Mesendoderm (in vitro differentiated cells): Measurements from ENCODE around the gene IL20RA.

ENCODE experiments used
- DNase-seq: peaks from one replicate; pipeline ENCODE4 v3.0.0; 2013
- H2AK5ac ChIP-seq: 2 replicates; pipeline ENCODE4 v1.6.1; 2013; ENCODE audit warnings: low read length, inconsistent platforms
- H2BK120ac ChIP-seq: 2 replicates; pipeline ENCODE4 v1.6.1; 2013; ENCODE audit warnings: low read depth, mild to moderate bottlenecking, low read length, moderate library complexity, mixed read lengths
- H2BK15ac ChIP-seq: replicated peaks from 2 replicates; pipeline ENCODE4 v1.6.1; 2013; ENCODE audit warnings: low read depth, mild to moderate bottlenecking, moderate library complexity
- H2BK5ac ChIP-seq: 2 replicates; pipeline ENCODE4 v1.6.1; 2013; ENCODE audit warnings: low read length, inconsistent platforms
- H3K18ac ChIP-seq: 2 replicates; pipeline ENCODE4 v1.6.1; 2013; ENCODE audit warnings: mild to moderate bottlenecking, low read length, mixed read lengths
- H3K23ac ChIP-seq: one replicate; pipeline ENCODE4 v1.6.1; 2013; ENCODE audit warnings: low read length
- H3K27ac ChIP-seq: 2 replicates; pipeline ENCODE4 v1.5.1; 2013; ENCODE audit warnings: low read depth, mild to moderate bottlenecking, inconsistent platforms, low read length, moderate library complexity
- H3K27me3 ChIP-seq: 2 replicates; pipeline ENCODE4 v1.6.1; 2013; ENCODE audit warnings: low read length, control low read depth, mild to moderate bottlenecking, inconsistent platforms; ENCODE audit not compliant: insufficient read depth, poor library complexity
- H3K36me3 ChIP-seq: 2 replicates; pipeline ENCODE4 v1.6.1; 2013; ENCODE audit warnings: low read length, inconsistent platforms; ENCODE audit not compliant: control insufficient read depth, insufficient read depth
- H3K4ac ChIP-seq: one replicate; pipeline ENCODE4 v1.6.1; 2013; ENCODE audit warnings: low read depth, mild to moderate bottlenecking, low read length, moderate library complexity
- H3K4me1 ChIP-seq: 2 replicates; pipeline ENCODE4 v1.6.1; 2013; ENCODE audit warnings: low read depth, low read length, inconsistent platforms; ENCODE audit not compliant: control insufficient read depth
- H3K4me2 ChIP-seq: 2 replicates; pipeline ENCODE4 v1.6.1; 2013; ENCODE audit warnings: low read length
- H3K4me3 ChIP-seq: 2 replicates; pipeline ENCODE4 v1.5.1; 2013; ENCODE audit warnings: mild to moderate bottlenecking, low read length
- H3K56ac ChIP-seq: one replicate; pipeline ENCODE4 v1.6.1; 2013; ENCODE audit warnings: low read length
- H3K79me1 ChIP-seq: 2 replicates; pipeline ENCODE4 v1.6.1; 2013; ENCODE audit warnings: low read length, inconsistent platforms
- H3K79me2 ChIP-seq: 2 replicates; pipeline ENCODE4 v1.6.1; 2013; ENCODE audit warnings: mild to moderate bottlenecking, low read length; ENCODE audit not compliant: control insufficient read depth, insufficient read depth
- H3K9ac ChIP-seq: 2 replicates; pipeline ENCODE4 v1.6.1; 2013; ENCODE audit warnings: low read length, inconsistent platforms
- H4K5ac ChIP-seq: one replicate; pipeline ENCODE4 v1.6.1; 2013; ENCODE audit warnings: low read length
- H4K8ac ChIP-seq: one replicate; pipeline ENCODE4 v1.6.1; 2013; ENCODE audit warnings: low read depth, mild to moderate bottlenecking, control low read depth, low read length, moderate library complexity
- WGBS: extraction: QIAGEN DNeasy Blood & Tissue Kit; methylation state at CpG from one replicate; pipeline ENCODE4 v1.1.7; 2013; ENCODE audit warnings: low lambda C conversion rate, missing lambda C conversion rate; ENCODE audit not compliant: insufficient coverage; ENCODE audit errors: extremely low coverage; 5-methylcytosine and 5-hydroxymethylcytosine counted together

The IL20RA gene

GRCh38 chr6:136990754-136991153 lies 54.0 kb downstream of the IL20RA start:
- H3K79me2 ChIP-seq: no peaks in the 10 kb centered on the region
- H3K9ac ChIP-seq: no peak overlapping the region
- no peak overlapping the region for H3K4ac ChIP-seq
- no peak overlapping the region for H3K18ac ChIP-seq
- H3K79me1 ChIP-seq: no peaks in the 10 kb centered on the region
- no peak overlapping the region for H3K4me2 ChIP-seq
- H2BK5ac ChIP-seq: no peak overlapping the region
- no peak overlapping the region for H3K56ac ChIP-seq
- H2AK5ac ChIP-seq: no peak overlapping the region
- H3K4me3 ChIP-seq: no peak overlapping the region
- H4K8ac ChIP-seq: no peak overlapping the region
- DNase-seq: peak; percentile 76
- no peak overlapping the region for H3K23ac ChIP-seq
- no peak overlapping the region for H3K27ac ChIP-seq
- no peaks in the 10 kb centered on the region for H3K27me3 ChIP-seq
- no peak overlapping the region for H4K5ac ChIP-seq
- H2BK15ac ChIP-seq: no peak overlapping the region
- H2BK120ac ChIP-seq: no peak overlapping the region
- no peaks in the 10 kb centered on the region for H3K36me3 ChIP-seq
- no CpG with 5 or more reads among the region's 3 CpGs for WGBS
- H3K4me1 ChIP-seq: peaks cover 4% of the 10 kb centered on the region

GRCh38 chr6:136990242-136990578 lies 54.6 kb downstream of the IL20RA start:
- no peak overlapping the region for H2BK120ac ChIP-seq
- no peak overlapping the region for H2AK5ac ChIP-seq
- no peak overlapping the region for H4K5ac ChIP-seq
- H3K27ac ChIP-seq: no peak overlapping the region
- H3K18ac ChIP-seq: peak overlapping the region; percentile 0
- H3K4me1 ChIP-seq: peaks cover 4% of the 10 kb centered on the region
- H3K27me3 ChIP-seq: no peaks in the 10 kb centered on the region
- no peak overlapping the region for H3K4ac ChIP-seq
- WGBS: no CpG with 5 or more reads among the region's 4 CpGs
- no peak for DNase-seq
- no peak overlapping the region for H3K23ac ChIP-seq
- peak overlapping the region; percentile 78 for H3K9ac ChIP-seq
- no peaks in the 10 kb centered on the region for H3K36me3 ChIP-seq
- no peak overlapping the region for H2BK5ac ChIP-seq
- H3K4me2 ChIP-seq: peak overlapping the region; percentile 79
- no peak overlapping the region for H2BK15ac ChIP-seq
- peak overlapping the region; percentile 92 for H3K56ac ChIP-seq
- H4K8ac ChIP-seq: no peak overlapping the region
- H3K79me1 ChIP-seq: no peaks in the 10 kb centered on the region
- H3K79me2 ChIP-seq: no peaks in the 10 kb centered on the region
- no peak overlapping the region for H3K4me3 ChIP-seq

DNA sequence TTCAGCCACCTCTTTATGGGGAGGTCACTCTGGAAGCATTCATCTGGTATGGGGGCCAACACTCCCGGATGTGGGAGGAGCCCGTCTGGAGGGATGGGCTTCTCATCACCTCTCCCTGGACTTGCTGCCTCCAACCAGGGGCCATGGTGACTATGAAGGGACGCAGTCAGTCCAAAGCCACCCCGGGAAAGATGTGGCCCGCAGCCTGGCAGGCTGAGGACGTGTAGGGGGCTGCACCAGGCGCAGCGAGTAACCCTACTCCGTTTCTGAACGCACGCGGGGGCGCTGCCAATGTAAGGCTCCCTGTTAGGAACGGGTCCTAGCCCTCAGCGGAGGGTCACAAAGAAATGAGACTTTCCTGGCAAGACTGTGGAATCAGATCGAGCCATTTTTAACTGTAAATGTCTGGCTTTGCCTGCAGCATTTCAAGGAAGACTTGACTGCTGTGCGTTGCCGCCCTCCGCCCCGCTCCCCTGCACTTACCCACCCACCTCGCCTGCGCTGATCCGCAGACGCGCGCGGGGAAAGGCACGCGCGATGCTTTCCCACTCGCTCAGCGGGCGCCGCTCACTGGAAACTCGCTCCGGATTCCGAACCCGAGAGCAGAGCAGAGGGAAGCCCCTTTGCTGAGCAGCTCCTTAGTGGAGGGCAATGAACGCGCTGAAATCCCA lies 55.1 kb downstream of the IL20RA start:
- peak overlapping the region; percentile 46 for H3K4me3 ChIP-seq
- H2BK120ac ChIP-seq: no peak overlapping the region
- H2AK5ac ChIP-seq: no peak overlapping the region
- H3K27ac ChIP-seq: no peak overlapping the region
- no peaks in the 10 kb centered on the region for H3K79me1 ChIP-seq
- H3K4ac ChIP-seq: no peak overlapping the region
- no peaks in the 10 kb centered on the region for H3K79me2 ChIP-seq
- H4K8ac ChIP-seq: no peak overlapping the region
- H3K18ac ChIP-seq: peak overlapping the region; percentile 0
- H3K23ac ChIP-seq: no peak overlapping the region
- peak overlapping the region; percentile 78 for H3K9ac ChIP-seq
- WGBS: no CpG with 5 or more reads among the region's 40 CpGs
- peak overlapping the region; percentile 92 for H3K56ac ChIP-seq
- no peaks in the 10 kb centered on the region for H3K36me3 ChIP-seq
- H4K5ac ChIP-seq: no peak overlapping the region
- no peak overlapping the region for H2BK15ac ChIP-seq
- H2BK5ac ChIP-seq: peak overlapping the region; percentile 65
- DNase-seq: peak; percentile 89
- H3K4me2 ChIP-seq: peak overlapping the region; percentile 79
- no peaks in the 10 kb centered on the region for H3K27me3 ChIP-seq
- no peaks in the 10 kb centered on the region for H3K4me1 ChIP-seq

- H2BK15ac ChIP-seq: no peak overlapping the region
- no CpG with 5 or more reads among the region's 4 CpGs for WGBS
- H4K5ac ChIP-seq: no peak overlapping the region
- H2AK5ac ChIP-seq: no peak overlapping the region
- H3K79me2 ChIP-seq: no peaks in the 10 kb centered on the region
- no peak overlapping the region for H2BK120ac ChIP-seq
- no peak overlapping the region for H3K4ac ChIP-seq
- H3K4me2 ChIP-seq: no peak overlapping the region
- H3K4me3 ChIP-seq: no peak overlapping the region
- no peak for DNase-seq
- no peaks in the 10 kb centered on the region for H3K79me1 ChIP-seq
- H3K36me3 ChIP-seq: no peaks in the 10 kb centered on the region
- no peak overlapping the region for H3K9ac ChIP-seq
- H3K27ac ChIP-seq: no peak overlapping the region
- H3K27me3 ChIP-seq: no peaks in the 10 kb centered on the region
- no peak overlapping the region for H3K18ac ChIP-seq
- H3K23ac ChIP-seq: no peak overlapping the region
- no peak overlapping the region for H3K56ac ChIP-seq
- H4K8ac ChIP-seq: no peak overlapping the region
- no peak overlapping the region for H2BK5ac ChIP-seq
- H3K4me1 ChIP-seq: no peaks in the 10 kb centered on the region
Observed at GRCh38 chr6:136987526-136987925, 57.2 kb downstream of the IL20RA start.

- Histone ChIP-seq H3K4me1 (no peaks in the 10 kb centered on the region), H3K27ac (no peak overlapping the region), H3K9ac (no peak overlapping the region), H3K36me3 (no peaks in the 10 kb centered on the region), H3K18ac (no peak overlapping the region), H3K27me3 (no peaks in the 10 kb centered on the region), H3K79me1 (no peaks in the 10 kb centered on the region), H2BK120ac (no peak overlapping the region), H3K4me2 (no peak overlapping the region), H2BK15ac (no peak overlapping the region), H3K23ac (no peak overlapping the region), H2AK5ac (no peak overlapping the region), H2BK5ac (no peak overlapping the region), H3K56ac (no peak overlapping the region), H3K4ac (no peak overlapping the region), H4K5ac (no peak overlapping the region), H3K79me2 (no peaks in the 10 kb centered on the region), H3K4me3 (no peak overlapping the region), H4K8ac (no peak overlapping the region)
- no peak for DNase-seq
- no CpG with 5 or more reads among the region's 5 CpGs for WGBS
Observed at GRCh38 chr6:136985502-136985901, 59.3 kb downstream of the IL20RA start.

DNA sequence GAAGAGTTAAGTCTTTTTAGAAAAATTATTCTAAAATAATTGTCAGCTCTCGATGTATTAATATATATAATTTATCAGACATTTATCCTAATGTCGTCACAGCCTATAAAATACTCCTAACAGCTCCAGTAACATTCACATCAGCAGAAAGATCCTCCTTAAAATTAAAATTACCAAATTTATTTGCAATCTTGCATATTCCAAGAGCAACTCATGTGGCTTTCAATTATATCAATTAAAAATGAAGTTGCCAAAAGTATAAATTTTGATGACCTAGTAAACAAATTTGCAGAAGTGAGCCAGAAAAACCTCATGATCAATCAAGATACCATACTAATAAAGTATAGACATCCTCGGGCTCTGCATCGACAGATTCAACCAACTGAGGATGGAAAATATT lies 60.2 kb downstream of the IL20RA start:
- Histone ChIP-seq H3K56ac (no peak overlapping the region), H3K27me3 (no peaks in the 10 kb centered on the region), H2BK15ac (no peak overlapping the region), H3K27ac (no peak overlapping the region), H3K79me2 (no peaks in the 10 kb centered on the region), H3K4me3 (no peak overlapping the region), H3K36me3 (no peaks in the 10 kb centered on the region), H2BK5ac (no peak overlapping the region), H4K5ac (no peak overlapping the region), H2BK120ac (no peak overlapping the region), H3K79me1 (no peaks in the 10 kb centered on the region), H3K23ac (no peak overlapping the region), H3K4me2 (no peak overlapping the region), H3K9ac (no peak overlapping the region), H3K4me1 (no peaks in the 10 kb centered on the region), H4K8ac (no peak overlapping the region), H2AK5ac (no peak overlapping the region), H3K4ac (no peak overlapping the region), H3K18ac (no peak overlapping the region)
- no CpG with 5 or more reads among the region's 4 CpGs for WGBS
- DNase-seq: no peak
